AG04449 (cell line): ENCODE results near the gene BEAN1.
"Not testable (repeated sequence)": the region's sequence is repeated elsewhere in the genome, so short reads cannot be mapped to it uniquely, and the experiment has no call there.

Source experiments
- CTCF ChIA-PET: fragments of 350-600 bp; formaldehyde crosslinking; extraction: SDS; loops from one replicate; lab custom pipeline; 2021; ENCODE audit warnings: antibody characterized with exemption; lab: Yijun Ruan, JAX
- POLR2A ChIA-PET: fragments of 400-600, 350-600 bp; formaldehyde crosslinking; extraction: SDS; loops from one replicate; lab custom pipeline; 2020; ENCODE audit warnings: antibody characterized with exemption, inconsistent platforms; lab: Yijun Ruan, JAX
- DNase-seq: peaks from one replicate; pipeline ENCODE4 v3.0.0-alpha.2; 2010; ENCODE audit warnings: low read depth, low spot score
- H3K4me3 ChIP-seq: 2 replicates; pipeline ENCODE4 v1.5.1; 2011; ENCODE audit warnings: low read depth, mild to moderate bottlenecking, control low read depth, low read length
- CTCF ChIP-seq: IDR thresholded peaks from one replicate; pipeline ENCODE4 v1.5.1; 2011; ENCODE audit warnings: mild to moderate bottlenecking, moderate library complexity, low read length, control low read depth, inconsistent platforms; ENCODE audit not compliant: insufficient read depth; ENCODE audit errors: missing control alignments

BEAN1 gene

GRCh38 chr16:66443269-66443652, 16.2 kb downstream of the BEAN1 start:
- CTCF ChIA-PET: interaction anchor here (0.7 to 1.6 kb wide), 4 partner anchors 34 to 39 kb away, joined by 3 read pairs; no protein-coding TSS in a partner anchor
- H3K4me3 ChIP-seq: no peak overlapping the region
- DNase-seq: no peak
- POLR2A ChIA-PET: no interaction called here
- no peak for TF ChIP-seq CTCF

- POLR2A ChIA-PET: no interaction called here
- H3K4me3 ChIP-seq: no peak overlapping the region
- DNase-seq: no peak
- no peak for TF ChIP-seq CTCF
- CTCF ChIA-PET: interaction anchor here (0.7 to 1.6 kb wide), 4 partner anchors 35 to 40 kb away, joined by 3 read pairs; no protein-coding TSS in a partner anchor
Measured at GRCh38 chr16:66444049-66444481, 17.0 kb downstream of the BEAN1 start.

GRCh38 chr16:66446737-66447136, 19.6 kb downstream of the BEAN1 start:
- no peak overlapping the region for H3K4me3 ChIP-seq
- DNase-seq: no peak
- no peak for TF ChIP-seq CTCF
- ChIA-PET CTCF (no interaction called here), POLR2A (no interaction called here)

GRCh38 chr16:66447491-66447890, 20.4 kb downstream of the BEAN1 start:
- TF ChIP-seq CTCF: no peak
- ChIA-PET CTCF (no interaction called here), POLR2A (no interaction called here)
- no peak for DNase-seq
- H3K4me3 ChIP-seq: no peak overlapping the region

GRCh38 chr16:66451548-66451947, 24.5 kb downstream of the BEAN1 start:
- no peak for TF ChIP-seq CTCF
- no peak for DNase-seq
- ChIA-PET POLR2A (no interaction called here), CTCF (interaction anchor here (1.3 kb wide), 1 partner anchor 33 kb away, joined by 3 read pairs; no protein-coding TSS in a partner anchor)
- no peak overlapping the region for H3K4me3 ChIP-seq

- POLR2A ChIA-PET, DNase-seq, H3K4me3 ChIP-seq: not testable (repeated sequence)
- CTCF ChIA-PET: interaction anchor here (1.1 to 2.9 kb wide), 4 partner anchors 11 to 47 kb away, joined by 3 to 13 read pairs (median 4); no protein-coding TSS in a partner anchor
Measured at GRCh38 chr16:66453230-66453629, 26.1 kb downstream of the BEAN1 start.

GRCh38 chr16:66454751-66455150, 27.7 kb downstream of the BEAN1 start:
- H3K4me3 ChIP-seq: no peak overlapping the region
- ChIA-PET POLR2A (no interaction called here), CTCF (interaction anchor here (1.6 to 2.9 kb wide), 3 partner anchors 14 to 48 kb away, joined by 4 to 17 read pairs (median 13); no protein-coding TSS in a partner anchor)
- no peak for DNase-seq
- TF ChIP-seq CTCF: no peak
